ENCODE results near the gene TSPAN4. TPM values are rescaled to one million over a fixed set of nuclear protein-coding genes. Genes with fewer than 3 reads are reported as not detected.

TSPAN4 gene
- total RNA-seq, 2 donors from 2014 or later, result 2.1 to 3.0 TPM

GRCh38 chr11:868394-868793 lies 25.7 kb downstream of the TSPAN4 start:
- Mint-ChIP-seq H3K27ac (no peak overlapping the region), H3K4me1 (no peaks in the 10 kb centered on the region), H3K36me3 (ENCODE audit: low read depth) (no peaks in the 10 kb centered on the region), H3K4me3 (no peak overlapping the region), H3K27me3 (no peaks in the 10 kb centered on the region)
- ATAC-seq (no peak), DNase-seq (no peak)
- H3K9me3 ChIP-seq (ENCODE audit: control insufficient read depth, low read length, poor library complexity, severe bottlenecking), result no peaks in the 10 kb centered on the region

DNA sequence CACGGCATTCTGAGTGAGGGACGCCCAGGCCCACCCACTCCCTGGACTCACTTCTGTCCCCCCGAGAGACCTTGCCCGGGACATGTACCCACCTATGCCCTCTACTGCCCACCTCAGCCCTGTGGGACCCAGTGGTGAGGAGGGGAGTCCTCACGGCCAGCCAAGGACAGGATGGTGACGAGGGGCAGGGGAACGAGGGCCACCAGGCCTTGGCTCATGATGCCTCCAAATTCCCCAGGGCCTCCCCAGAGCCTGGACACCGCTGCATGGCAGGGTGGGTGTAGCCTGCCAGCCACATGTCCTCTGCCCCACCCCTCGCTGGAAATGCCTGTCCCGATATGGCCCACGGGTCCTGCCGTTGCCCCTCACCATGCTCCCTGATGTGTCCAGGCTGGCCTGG lies 26.1 kb downstream of the TSPAN4 start:
- no peaks in the 10 kb centered on the region for H3K36me3 Mint-ChIP-seq (ENCODE audit: low read depth)
- no peak overlapping the region for H3K27ac Mint-ChIP-seq
- no peaks in the 10 kb centered on the region for H3K4me1 Mint-ChIP-seq
- no peak overlapping the region for H3K4me3 Mint-ChIP-seq
- H3K9me3 ChIP-seq (ENCODE audit: control insufficient read depth, low read length, poor library complexity, severe bottlenecking), result no peaks in the 10 kb centered on the region
- DNase-seq, result no peak
- H3K27me3 Mint-ChIP-seq, result no peaks in the 10 kb centered on the region
- ATAC-seq, result no peak

DNA sequence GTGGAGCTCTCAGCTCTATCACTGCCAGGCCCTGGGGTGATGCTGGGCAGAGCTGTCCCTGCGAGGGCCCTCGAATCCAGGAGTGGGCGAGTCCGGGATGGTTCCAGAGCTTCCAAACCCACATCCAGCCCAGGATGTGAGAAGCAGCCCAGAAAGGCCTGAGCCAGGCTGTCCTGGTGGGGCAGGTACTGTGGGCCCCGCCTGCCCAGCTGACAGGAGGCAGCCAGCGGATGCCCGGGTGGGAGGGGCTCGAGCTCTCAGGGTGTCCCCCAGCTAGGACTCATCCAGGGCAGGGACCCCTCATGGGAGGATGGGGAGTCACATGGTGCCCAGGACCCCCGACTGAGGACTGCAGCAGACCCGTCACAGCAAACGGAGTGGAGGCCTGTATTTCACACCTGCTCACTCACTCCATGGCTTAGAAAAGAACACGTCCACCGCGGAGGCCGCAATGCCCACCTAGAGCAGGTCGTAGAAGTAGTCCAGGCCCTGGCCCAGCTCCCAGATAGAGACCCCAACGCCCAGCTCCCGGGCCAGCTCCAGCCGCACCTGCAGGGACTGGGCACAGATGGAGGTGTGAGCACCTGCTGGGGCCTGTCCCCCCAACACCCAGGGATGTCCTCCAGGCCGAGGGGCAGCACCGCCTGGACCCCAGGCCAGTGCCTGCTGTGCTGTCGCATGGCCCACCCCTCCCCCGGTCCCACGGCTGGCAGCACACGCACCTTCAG lies 26.9 kb downstream of the TSPAN4 start:
- ATAC-seq, result no peak
- Mint-ChIP-seq H3K4me1 (no peaks in the 10 kb centered on the region), H3K4me3 (no peak overlapping the region), H3K27me3 (no peaks in the 10 kb centered on the region), H3K27ac (no peak overlapping the region), H3K36me3 (ENCODE audit: low read depth) (no peaks in the 10 kb centered on the region)
- DNase-seq, result no peak
- no peaks in the 10 kb centered on the region for H3K9me3 ChIP-seq (ENCODE audit: control insufficient read depth, low read length, poor library complexity, severe bottlenecking)

GRCh38 chr11:870127-870413 lies 27.4 kb downstream of the TSPAN4 start:
- no peaks in the 10 kb centered on the region for H3K9me3 ChIP-seq (ENCODE audit: control insufficient read depth, low read length, poor library complexity, severe bottlenecking)
- no peak overlapping the region for H3K27ac Mint-ChIP-seq
- DNase-seq (no peak), ATAC-seq (no peak)
- no peaks in the 10 kb centered on the region for H3K4me1 Mint-ChIP-seq
- no peaks in the 10 kb centered on the region for H3K36me3 Mint-ChIP-seq (ENCODE audit: low read depth)
- no peaks in the 10 kb centered on the region for H3K27me3 Mint-ChIP-seq
- no peak overlapping the region for H3K4me3 Mint-ChIP-seq

- Mint-ChIP-seq H3K27ac (no peak overlapping the region), H3K36me3 (ENCODE audit: low read depth) (no peaks in the 10 kb centered on the region), H3K27me3 (no peaks in the 10 kb centered on the region), H3K4me1 (no peaks in the 10 kb centered on the region), H3K4me3 (no peak overlapping the region)
- H3K9me3 ChIP-seq (ENCODE audit: control insufficient read depth, low read length, poor library complexity, severe bottlenecking), result no peaks in the 10 kb centered on the region
- DNase-seq (no peak), ATAC-seq (no peak)
These were observed 27.8 kb downstream of the TSPAN4 start for GRCh38 chr11:870418-870817.

DNA sequence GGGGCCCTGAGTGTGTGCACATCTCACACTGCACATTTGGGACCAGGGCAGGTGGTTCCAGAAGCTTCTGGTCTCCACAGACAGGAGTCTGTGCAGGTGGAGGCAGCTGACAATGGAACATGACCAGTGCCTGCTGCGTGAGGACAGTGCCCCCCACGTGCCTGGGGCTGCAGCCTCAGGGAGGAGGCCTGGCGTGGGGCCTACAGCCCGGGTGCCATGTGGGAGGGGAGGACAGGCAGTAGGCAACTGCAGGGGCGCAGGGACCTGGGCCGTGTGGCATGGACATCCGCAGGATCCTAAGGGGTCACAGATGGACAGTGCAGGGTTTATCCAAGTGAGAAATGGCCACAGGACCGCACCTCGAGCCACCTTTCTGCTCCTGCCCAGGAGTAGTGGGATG lies 28.8 kb downstream of the TSPAN4 start:
- DNase-seq, result no peak
- no peak overlapping the region for H3K4me3 Mint-ChIP-seq
- no peak for ATAC-seq
- peaks cover 5% of the 10 kb centered on the region for H3K36me3 Mint-ChIP-seq (ENCODE audit: low read depth)
- H3K27me3 Mint-ChIP-seq, result no peaks in the 10 kb centered on the region
- no peak overlapping the region for H3K27ac Mint-ChIP-seq
- no peaks in the 10 kb centered on the region for H3K4me1 Mint-ChIP-seq
- no peaks in the 10 kb centered on the region for H3K9me3 ChIP-seq (ENCODE audit: control insufficient read depth, low read length, poor library complexity, severe bottlenecking)

DNA sequence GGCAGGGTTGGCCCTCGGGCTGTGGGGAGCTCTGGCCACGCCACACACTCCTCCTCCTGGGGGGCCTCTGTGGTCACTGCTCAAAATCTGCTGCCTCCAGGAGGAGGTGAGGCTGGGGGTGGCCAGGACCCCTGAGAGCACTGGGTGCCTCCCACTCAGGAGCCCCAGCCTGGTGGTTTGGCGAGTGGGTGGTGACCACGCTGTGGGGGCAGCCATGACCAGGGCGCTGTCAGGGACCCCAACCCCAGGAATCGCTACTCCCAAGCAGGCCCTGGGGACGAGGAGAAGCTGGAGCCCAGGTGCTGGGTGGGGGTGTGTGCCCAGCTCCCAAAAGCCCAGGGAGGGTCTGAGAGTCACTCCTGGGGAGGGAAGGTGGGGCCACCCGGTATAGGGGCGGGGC lies 30.1 kb downstream of the TSPAN4 start:
- Mint-ChIP-seq H3K4me3 (no peak overlapping the region), H3K36me3 (ENCODE audit: low read depth) (peaks cover 5% of the 10 kb centered on the region), H3K4me1 (no peaks in the 10 kb centered on the region), H3K27me3 (no peaks in the 10 kb centered on the region), H3K27ac (no peak overlapping the region)
- ATAC-seq (no peak), DNase-seq (no peak)
- H3K9me3 ChIP-seq (ENCODE audit: control insufficient read depth, low read length, poor library complexity, severe bottlenecking), result no peaks in the 10 kb centered on the region

DNA sequence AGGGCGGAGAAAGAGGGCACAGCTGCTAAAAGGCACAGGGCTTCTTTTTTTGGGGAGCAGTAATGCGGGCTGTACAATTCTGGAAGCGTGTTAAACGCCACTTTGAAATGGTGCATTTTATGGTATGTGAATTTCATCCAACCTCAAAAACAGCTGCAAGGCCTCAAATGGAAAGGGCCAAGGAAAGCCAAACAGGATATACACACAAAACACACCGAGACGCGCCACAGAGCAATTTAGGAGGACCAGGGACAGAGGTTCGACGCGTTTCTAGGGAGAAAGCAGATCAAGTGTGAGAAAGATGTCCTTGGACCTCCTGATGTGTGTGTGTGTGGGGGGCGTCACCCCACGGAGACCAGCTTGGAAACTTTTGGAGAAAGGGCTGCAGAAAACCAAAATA lies 31.1 kb downstream of the TSPAN4 start:
- no peak overlapping the region for H3K4me3 Mint-ChIP-seq
- H3K9me3 ChIP-seq (ENCODE audit: control insufficient read depth, low read length, poor library complexity, severe bottlenecking), result no peaks in the 10 kb centered on the region
- ATAC-seq (no peak), DNase-seq (no peak)
- no peaks in the 10 kb centered on the region for H3K4me1 Mint-ChIP-seq
- no peaks in the 10 kb centered on the region for H3K27me3 Mint-ChIP-seq
- peak overlapping the region; percentile 75 for H3K27ac Mint-ChIP-seq
- H3K36me3 Mint-ChIP-seq (ENCODE audit: low read depth), result peaks cover 5% of the 10 kb centered on the region

DNA sequence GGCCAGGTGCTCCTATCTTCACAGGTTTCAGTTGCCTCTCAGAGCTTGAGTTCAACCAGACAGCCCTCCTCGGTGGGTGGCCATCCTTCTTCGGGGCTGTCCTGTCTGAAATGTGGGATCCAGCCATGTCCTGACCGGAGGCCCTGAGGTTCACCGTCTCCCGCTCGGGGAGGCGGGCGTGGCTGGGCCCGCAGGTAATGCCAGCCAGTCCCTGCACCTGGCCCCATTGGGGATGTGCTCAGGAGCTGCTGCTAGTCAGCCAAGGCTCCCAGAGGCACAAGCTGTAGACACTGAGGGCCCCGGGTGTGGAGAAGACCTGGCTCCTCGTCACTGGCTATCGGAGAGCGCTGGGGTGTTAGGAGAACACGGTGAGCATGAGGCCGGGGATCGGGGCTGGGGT lies 32.6 kb downstream of the TSPAN4 start:
- H3K9me3 ChIP-seq (ENCODE audit: control insufficient read depth, low read length, poor library complexity, severe bottlenecking), result no peaks in the 10 kb centered on the region
- Mint-ChIP-seq H3K4me3 (no peak overlapping the region), H3K4me1 (no peaks in the 10 kb centered on the region), H3K36me3 (ENCODE audit: low read depth) (peaks cover 6% of the 10 kb centered on the region), H3K27ac (no peak overlapping the region), H3K27me3 (no peaks in the 10 kb centered on the region)
- DNase-seq, result no peak
- ATAC-seq, result no peak

- no peaks in the 10 kb centered on the region for H3K9me3 ChIP-seq (ENCODE audit: control insufficient read depth, low read length, poor library complexity, severe bottlenecking)
- H3K4me1 Mint-ChIP-seq, result no peaks in the 10 kb centered on the region
- H3K4me3 Mint-ChIP-seq, result no peak overlapping the region
- ATAC-seq, result no peak
- no peaks in the 10 kb centered on the region for H3K27me3 Mint-ChIP-seq
- H3K36me3 Mint-ChIP-seq (ENCODE audit: low read depth), result peaks cover 6% of the 10 kb centered on the region
- no peak for DNase-seq
- H3K27ac Mint-ChIP-seq, result no peak overlapping the region
These were observed 33.2 kb downstream of the TSPAN4 start for GRCh38 chr11:875769-876301.

- Mint-ChIP-seq H3K36me3 (ENCODE audit: low read depth) (peaks cover 6% of the 10 kb centered on the region), H3K27me3 (no peaks in the 10 kb centered on the region), H3K27ac (no peak overlapping the region), H3K4me1 (no peaks in the 10 kb centered on the region), H3K4me3 (no peak overlapping the region)
- ATAC-seq, result no peak
- H3K9me3 ChIP-seq (ENCODE audit: control insufficient read depth, low read length, poor library complexity, severe bottlenecking), result no peaks in the 10 kb centered on the region
- DNase-seq, result no peak
These were observed 33.9 kb downstream of the TSPAN4 start for GRCh38 chr11:876545-876944.

- H3K4me3 Mint-ChIP-seq, result no peak overlapping the region
- H3K9me3 ChIP-seq (ENCODE audit: control insufficient read depth, low read length, poor library complexity, severe bottlenecking), result no peaks in the 10 kb centered on the region
- no peaks in the 10 kb centered on the region for H3K4me1 Mint-ChIP-seq
- ATAC-seq (peak; percentile 51), DNase-seq (no peak)
- H3K36me3 Mint-ChIP-seq (ENCODE audit: low read depth), result peaks cover 9% of the 10 kb centered on the region
- no peaks in the 10 kb centered on the region for H3K27me3 Mint-ChIP-seq
- no peak overlapping the region for H3K27ac Mint-ChIP-seq
These were observed 34.9 kb downstream of the TSPAN4 start for GRCh38 chr11:877565-877964.

GRCh38 chr11:880447-880846 lies 37.8 kb downstream of the TSPAN4 start:
- H3K27me3 Mint-ChIP-seq, result no peaks in the 10 kb centered on the region
- ATAC-seq, result no peak
- no peak for DNase-seq
- H3K27ac Mint-ChIP-seq, result peak overlapping the region; percentile 45
- peaks cover 2% of the 10 kb centered on the region for H3K4me1 Mint-ChIP-seq
- no peaks in the 10 kb centered on the region for H3K9me3 ChIP-seq (ENCODE audit: control insufficient read depth, low read length, poor library complexity, severe bottlenecking)
- H3K36me3 Mint-ChIP-seq (ENCODE audit: low read depth), result peaks cover 9% of the 10 kb centered on the region
- H3K4me3 Mint-ChIP-seq, result no peak overlapping the region

DNA sequence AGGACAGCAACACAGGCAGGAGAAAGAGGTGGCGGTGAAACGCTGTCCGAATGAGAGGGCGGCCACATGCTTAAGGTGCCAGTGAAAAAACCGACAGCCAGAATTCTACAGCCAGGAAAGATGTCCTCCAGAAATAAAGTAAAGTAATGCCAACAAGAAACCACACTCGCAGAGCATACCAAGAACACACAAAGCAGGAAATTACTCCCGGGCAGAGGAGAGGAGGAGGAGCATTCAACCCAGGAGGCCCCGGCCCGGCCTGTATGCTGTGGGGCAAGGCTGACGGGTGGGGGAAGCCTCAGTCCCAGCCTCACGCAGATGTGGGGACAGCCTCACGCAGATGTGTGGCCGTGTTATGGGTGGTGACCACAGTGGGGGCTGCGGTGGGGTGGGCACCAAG lies 39.9 kb downstream of the TSPAN4 start:
- Mint-ChIP-seq H3K4me3 (no peak overlapping the region), H3K27ac (no peak overlapping the region), H3K4me1 (peaks cover 9% of the 10 kb centered on the region), H3K27me3 (no peaks in the 10 kb centered on the region), H3K36me3 (ENCODE audit: low read depth) (peaks cover 7% of the 10 kb centered on the region)
- ATAC-seq (no peak), DNase-seq (no peak)
- no peaks in the 10 kb centered on the region for H3K9me3 ChIP-seq (ENCODE audit: control insufficient read depth, low read length, poor library complexity, severe bottlenecking)

Measured in T-helper 17 cell (primary cell).